K562 (cell line): Measurements from ENCODE around the gene RHEBL1. TPM values are rescaled to one million over a fixed set of nuclear protein-coding genes. Genes with fewer than 3 reads are reported as not detected.

Source experiments
- DPF2 ChIP-seq: fragments of 450-650 bp; IDR thresholded peaks from 2 replicates; pipeline ENCODE4 v1.6.1; 2016
- ETS2 ChIP-seq: IDR thresholded peaks from 2 replicates; pipeline ENCODE4 v1.6.1; 2016; ENCODE audit warnings: borderline replicate concordance, missing genetic modification characterization, mild to moderate bottlenecking, moderate library complexity, missing compliant biosample characterization; ENCODE audit not compliant: poor library complexity, severe bottlenecking
- HNRNPLL ChIP-seq: fragments of 200-400 bp; formaldehyde crosslinking; IDR thresholded peaks from 2 replicates; pipeline ENCODE4 v1.6.1; 2017; ENCODE audit warnings: low read length, low read depth, mild to moderate bottlenecking; ENCODE audit not compliant: poor library complexity, severe bottlenecking
- IRF2 ChIP-seq: sonication (generic); formaldehyde crosslinking; IDR thresholded peaks from 2 replicates; pipeline ENCODE4 v1.8.1; 2022; ENCODE audit warnings: mild to moderate bottlenecking, missing genetic modification reagents
- MIER1 ChIP-seq: fragments of 450-650 bp; IDR thresholded peaks from 2 replicates; pipeline ENCODE4 v1.6.1; 2016; ENCODE audit warnings: antibody characterized with exemption, mild to moderate bottlenecking, low read depth
- PATZ1 ChIP-seq: fragments of 250-450 bp; sonication (Bioruptor Pico); IDR thresholded peaks from 2 replicates; pipeline ENCODE4 v1.5.0; 2020; ENCODE audit warnings: mild to moderate bottlenecking, borderline replicate concordance
- RBM34 ChIP-seq: fragments of 200-400 bp; formaldehyde crosslinking; IDR thresholded peaks from 2 replicates; pipeline ENCODE4 v1.6.1; 2018; ENCODE audit warnings: low read length, borderline replicate concordance; ENCODE audit not compliant: insufficient read depth
- SRSF3 ChIP-seq: fragments of 200-400 bp; formaldehyde crosslinking; IDR thresholded peaks from 2 replicates; pipeline ENCODE4 v1.6.1; 2016; ENCODE audit warnings: mild to moderate bottlenecking, low read length, moderate library complexity; ENCODE audit not compliant: insufficient read depth
- TFAM ChIP-seq: fragments of 250-450 bp; sonication (Bioruptor Pico); conservative IDR thresholded peaks from 2 replicates; pipeline ENCODE4 v1.5.0; 2021; ENCODE audit warnings: mild to moderate bottlenecking, moderate library complexity
- ZNF212 ChIP-seq: fragments of 450-650 bp; formaldehyde crosslinking; IDR thresholded peaks from 2 replicates; pipeline ENCODE4 v1.4.0; 2020; ENCODE audit warnings: mild to moderate bottlenecking
- ZNF23 ChIP-seq: fragments of 250-450 bp; sonication (Bioruptor Pico); IDR thresholded peaks from 2 replicates; pipeline ENCODE4 v1.4.0; 2020; ENCODE audit warnings: mild to moderate bottlenecking
- ZNF282 ChIP-seq: sonication (generic); formaldehyde crosslinking; IDR thresholded peaks from 2 replicates; pipeline ENCODE4 v1.8.1; 2023; ENCODE audit warnings: missing genetic modification reagents
- ZNF316 ChIP-seq: fragments of 450-650 bp; IDR thresholded peaks from 2 replicates; pipeline ENCODE4 v1.6.1; 2016
- ZNF707 ChIP-seq: fragments of 250-450 bp; sonication (Bioruptor Pico); conservative IDR thresholded peaks from 2 replicates; pipeline ENCODE4 v1.8.0; 2022; ENCODE audit warnings: inconsistent platforms, mild to moderate bottlenecking, moderate library complexity
- polyA plus RNA-seq, 8 experiments: library from polyadenylated mRNA; depleted of rRNA in 4 of 8; stranded (reverse) in 5 of 8; unstranded in 3 of 8; fragments of >200 nt; fragmentation: Nextera tagmentation in 2 of 8; fragmentation: Illumina TruSeq in 1 of 8; extraction: Ambion mirVana in 2 of 8; extraction: Trizol in 1 of 8; gene quantifications; 2 replicates each; pipeline versions ENCODE4 v1.2.1 to v1.2.3, GENCODE V29; 2011 to 2014; ENCODE audit warnings: inconsistent platforms in 1 of 8, missing spikeins in 1 of 8
- total RNA-seq, 7 experiments: library from RNA; depleted of rRNA in 6 of 7; stranded (reverse); fragments of >200 nt in 6 of 7; fragmentation: Illumina TruSeq in 2 of 7; extraction: Trizol in 2 of 7; gene quantifications; 2 replicates each; pipeline versions ENCODE4 v1.2.1 to v1.2.3, GENCODE V29; 2011 to 2021; ENCODE audit warnings: low replicate concordance in 1 of 7
- TF ChIP-seq, protein P1 (sequence below): fragments of 250-450 bp; sonication (Bioruptor Pico); IDR thresholded peaks from 2 replicates; pipeline ENCODE4 v1.4.0; 2020; ENCODE audit warnings: mild to moderate bottlenecking, moderate library complexity
- TF ChIP-seq, protein P2 (sequence below): IDR thresholded peaks from 3 replicates; pipeline ENCODE4 v1.6.1; 2011; ENCODE audit warnings: borderline replicate concordance, mild to moderate bottlenecking, moderate library complexity; ENCODE audit not compliant: insufficient read length; ENCODE audit errors: extremely low read depth

RHEBL1 gene
- total and polyA plus RNA-seq, 9 of the 15 experiments (the other 6 are each of a cell fraction or from before 2014, with no cell fraction given), result 4.3 to 36.1 (median 8.2) TPM

GRCh38 chr12:49060237-49061156 is 9.3 kb downstream of the RHEBL1 start, which contains the start of gene KMT2D (continued):
- TF ChIP-seq ETS2 (tag), result no peak
- TF ChIP-seq DPF2, result peak; percentile 72
- peak; percentile 57 for TF ChIP-seq HNRNPLL
- TF ChIP-seq MIER1, result 0 out of 2 replicates have a peak, but pooled peaks have one; percentile 62
- TF ChIP-seq ZNF316, result peak; percentile 88
- TF ChIP-seq, protein P1, sequence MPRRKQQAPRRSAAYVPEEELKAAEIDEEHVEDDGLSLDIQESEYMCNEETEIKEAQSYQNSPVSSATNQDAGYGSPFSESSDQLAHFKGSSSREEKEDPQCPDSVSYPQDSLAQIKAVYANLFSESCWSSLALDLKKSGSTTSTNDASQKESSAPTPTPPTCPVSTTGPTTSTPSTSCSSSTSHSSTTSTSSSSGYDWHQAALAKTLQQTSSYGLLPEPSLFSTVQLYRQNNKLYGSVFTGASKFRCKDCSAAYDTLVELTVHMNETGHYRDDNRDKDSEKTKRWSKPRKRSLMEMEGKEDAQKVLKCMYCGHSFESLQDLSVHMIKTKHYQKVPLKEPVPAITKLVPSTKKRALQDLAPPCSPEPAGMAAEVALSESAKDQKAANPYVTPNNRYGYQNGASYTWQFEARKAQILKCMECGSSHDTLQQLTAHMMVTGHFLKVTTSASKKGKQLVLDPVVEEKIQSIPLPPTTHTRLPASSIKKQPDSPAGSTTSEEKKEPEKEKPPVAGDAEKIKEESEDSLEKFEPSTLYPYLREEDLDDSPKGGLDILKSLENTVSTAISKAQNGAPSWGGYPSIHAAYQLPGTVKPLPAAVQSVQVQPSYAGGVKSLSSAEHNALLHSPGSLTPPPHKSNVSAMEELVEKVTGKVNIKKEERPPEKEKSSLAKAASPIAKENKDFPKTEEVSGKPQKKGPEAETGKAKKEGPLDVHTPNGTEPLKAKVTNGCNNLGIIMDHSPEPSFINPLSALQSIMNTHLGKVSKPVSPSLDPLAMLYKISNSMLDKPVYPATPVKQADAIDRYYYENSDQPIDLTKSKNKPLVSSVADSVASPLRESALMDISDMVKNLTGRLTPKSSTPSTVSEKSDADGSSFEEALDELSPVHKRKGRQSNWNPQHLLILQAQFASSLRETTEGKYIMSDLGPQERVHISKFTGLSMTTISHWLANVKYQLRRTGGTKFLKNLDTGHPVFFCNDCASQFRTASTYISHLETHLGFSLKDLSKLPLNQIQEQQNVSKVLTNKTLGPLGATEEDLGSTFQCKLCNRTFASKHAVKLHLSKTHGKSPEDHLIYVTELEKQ (CRISPR knock-in tag), result no peak
- no peak for TF ChIP-seq ZNF282 (CRISPR knock-in tag)
- TF ChIP-seq ZNF23 (CRISPR knock-in tag), result no peak
- no peak for TF ChIP-seq TFAM (CRISPR knock-in tag)
- TF ChIP-seq, protein P2, sequence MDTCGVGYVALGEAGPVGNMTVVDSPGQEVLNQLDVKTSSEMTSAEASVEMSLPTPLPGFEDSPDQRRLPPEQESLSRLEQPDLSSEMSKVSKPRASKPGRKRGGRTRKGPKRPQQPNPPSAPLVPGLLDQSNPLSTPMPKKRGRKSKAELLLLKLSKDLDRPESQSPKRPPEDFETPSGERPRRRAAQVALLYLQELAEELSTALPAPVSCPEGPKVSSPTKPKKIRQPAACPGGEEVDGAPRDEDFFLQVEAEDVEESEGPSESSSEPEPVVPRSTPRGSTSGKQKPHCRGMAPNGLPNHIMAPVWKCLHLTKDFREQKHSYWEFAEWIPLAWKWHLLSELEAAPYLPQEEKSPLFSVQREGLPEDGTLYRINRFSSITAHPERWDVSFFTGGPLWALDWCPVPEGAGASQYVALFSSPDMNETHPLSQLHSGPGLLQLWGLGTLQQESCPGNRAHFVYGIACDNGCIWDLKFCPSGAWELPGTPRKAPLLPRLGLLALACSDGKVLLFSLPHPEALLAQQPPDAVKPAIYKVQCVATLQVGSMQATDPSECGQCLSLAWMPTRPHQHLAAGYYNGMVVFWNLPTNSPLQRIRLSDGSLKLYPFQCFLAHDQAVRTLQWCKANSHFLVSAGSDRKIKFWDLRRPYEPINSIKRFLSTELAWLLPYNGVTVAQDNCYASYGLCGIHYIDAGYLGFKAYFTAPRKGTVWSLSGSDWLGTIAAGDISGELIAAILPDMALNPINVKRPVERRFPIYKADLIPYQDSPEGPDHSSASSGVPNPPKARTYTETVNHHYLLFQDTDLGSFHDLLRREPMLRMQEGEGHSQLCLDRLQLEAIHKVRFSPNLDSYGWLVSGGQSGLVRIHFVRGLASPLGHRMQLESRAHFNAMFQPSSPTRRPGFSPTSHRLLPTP, result no peak
- TF ChIP-seq IRF2 (CRISPR knock-in tag), result no peak
- 0 out of 2 replicates have a peak, but pooled peaks have one; percentile 54 for TF ChIP-seq SRSF3
- TF ChIP-seq ZNF707, result no peak
- TF ChIP-seq PATZ1 (CRISPR knock-in tag), result no peak; the same call in 1 of the 2 replicates
- TF ChIP-seq RBM34, result no peak
- no peak for TF ChIP-seq ZNF212
